GM12873 (cell line): ENCODE results near the gene FBLN5.

Experiments used
- TF ChIP-seq, protein P1 (sequence below): IDR thresholded peaks from 2 replicates; pipeline ENCODE4 v1.5.1; 2012; ENCODE audit warnings: low read depth, mild to moderate bottlenecking, moderate library complexity, low read length, control low read depth; ENCODE audit not compliant: insufficient read depth; ENCODE audit errors: missing control alignments

FBLN5 gene

DNA sequence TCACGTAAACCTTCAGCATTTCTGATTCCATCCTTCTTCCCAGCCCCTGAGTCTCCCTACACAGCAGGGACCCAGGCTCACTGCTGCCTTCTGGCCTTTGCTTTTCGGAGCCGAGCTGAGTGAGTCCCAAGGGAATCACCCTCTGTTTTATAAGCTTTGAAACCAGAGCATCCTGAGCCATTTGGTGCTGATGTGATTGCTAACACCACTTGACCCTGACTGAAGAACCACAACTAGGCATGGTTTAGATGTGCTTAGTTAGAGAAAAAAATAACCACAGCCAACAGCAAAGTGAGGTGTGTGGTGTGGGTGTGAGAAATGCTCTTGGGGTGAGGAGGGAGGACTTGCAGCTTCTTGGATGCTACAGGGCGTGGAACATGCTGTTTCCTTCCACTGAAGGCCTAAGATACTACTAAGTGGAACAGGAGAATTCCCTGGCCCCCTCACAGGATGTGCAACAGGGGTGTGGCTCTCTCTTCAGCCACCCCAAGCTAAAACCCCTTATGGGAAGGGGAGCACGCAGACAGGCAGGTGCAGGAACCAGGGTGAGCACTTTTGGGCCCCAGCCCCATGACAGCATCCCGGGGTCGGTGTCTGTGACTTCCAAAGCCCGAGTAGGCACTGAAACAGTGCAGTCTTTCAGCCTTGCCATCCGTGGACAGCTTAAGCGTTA is 80.0 kb downstream of the FBLN5 start, which contains the start of gene TC2N:
TSS of gene TC2N (minus strand) at position 221 of the 673 bp plus-strand sequence. CDS start 53,767 bp downstream, outside the sequence.
- TF ChIP-seq, protein P1, sequence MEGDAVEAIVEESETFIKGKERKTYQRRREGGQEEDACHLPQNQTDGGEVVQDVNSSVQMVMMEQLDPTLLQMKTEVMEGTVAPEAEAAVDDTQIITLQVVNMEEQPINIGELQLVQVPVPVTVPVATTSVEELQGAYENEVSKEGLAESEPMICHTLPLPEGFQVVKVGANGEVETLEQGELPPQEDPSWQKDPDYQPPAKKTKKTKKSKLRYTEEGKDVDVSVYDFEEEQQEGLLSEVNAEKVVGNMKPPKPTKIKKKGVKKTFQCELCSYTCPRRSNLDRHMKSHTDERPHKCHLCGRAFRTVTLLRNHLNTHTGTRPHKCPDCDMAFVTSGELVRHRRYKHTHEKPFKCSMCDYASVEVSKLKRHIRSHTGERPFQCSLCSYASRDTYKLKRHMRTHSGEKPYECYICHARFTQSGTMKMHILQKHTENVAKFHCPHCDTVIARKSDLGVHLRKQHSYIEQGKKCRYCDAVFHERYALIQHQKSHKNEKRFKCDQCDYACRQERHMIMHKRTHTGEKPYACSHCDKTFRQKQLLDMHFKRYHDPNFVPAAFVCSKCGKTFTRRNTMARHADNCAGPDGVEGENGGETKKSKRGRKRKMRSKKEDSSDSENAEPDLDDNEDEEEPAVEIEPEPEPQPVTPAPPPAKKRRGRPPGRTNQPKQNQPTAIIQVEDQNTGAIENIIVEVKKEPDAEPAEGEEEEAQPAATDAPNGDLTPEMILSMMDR: no peak

DNA sequence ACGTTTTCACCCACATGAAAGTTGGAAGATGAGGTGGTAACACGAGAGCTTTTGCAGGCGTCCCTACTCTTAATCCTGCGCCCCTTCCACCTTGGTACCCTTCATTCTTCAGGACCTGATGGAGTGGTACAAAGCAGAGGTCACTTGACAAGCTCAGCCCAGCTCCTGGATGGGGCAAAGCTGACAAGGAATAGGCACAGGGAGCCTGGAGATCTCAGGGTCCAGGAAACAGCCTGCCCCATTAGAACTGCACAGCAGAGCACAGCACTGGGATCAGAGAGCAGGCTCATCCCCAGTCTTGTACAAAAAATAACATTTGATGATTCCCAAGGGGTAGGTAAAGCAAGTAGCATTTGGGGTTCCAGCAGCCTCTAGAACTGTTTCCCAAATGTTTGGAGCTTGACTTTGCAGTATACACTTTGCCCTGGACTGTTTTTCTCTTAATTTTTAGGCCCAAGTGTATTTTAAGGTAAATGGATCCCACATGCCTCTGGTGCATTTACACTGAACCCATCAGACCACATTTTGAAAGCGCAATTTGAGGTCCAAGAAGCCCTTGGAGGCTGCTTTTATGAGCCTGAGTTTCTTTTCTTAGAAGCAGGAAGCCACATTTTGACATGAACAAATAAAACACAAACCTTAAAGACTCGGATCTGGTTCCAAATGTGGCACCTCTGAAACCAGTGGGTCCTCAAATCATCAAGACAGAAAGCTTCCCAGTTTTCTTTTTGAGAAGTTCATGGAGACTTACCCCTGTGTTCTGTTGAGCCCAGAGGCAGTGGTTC is 80.8 kb downstream of the FBLN5 start:
- TF ChIP-seq, protein P1: no peak

DNA sequence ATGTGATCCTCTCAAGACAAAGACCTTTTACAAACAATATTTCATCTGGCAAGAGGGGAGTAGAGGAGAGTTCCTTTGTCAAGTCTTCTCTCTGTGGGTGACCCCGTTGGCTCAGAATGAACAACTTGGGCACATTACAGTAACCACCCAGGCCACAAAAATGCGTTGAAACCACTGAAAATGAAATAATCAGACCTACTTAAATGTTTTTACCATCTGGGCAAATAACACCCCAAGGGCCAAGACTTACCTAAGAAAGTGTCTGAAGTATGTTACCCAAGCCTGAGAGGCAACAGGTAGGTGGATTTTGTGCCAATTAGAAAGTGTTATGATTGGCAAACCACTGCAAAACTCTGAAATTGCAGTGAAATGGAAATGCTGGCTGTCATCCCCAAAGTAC is 81.4 kb downstream of the FBLN5 start:
- TF ChIP-seq, protein P1: no peak

- TF ChIP-seq, protein P1: no peak
Observed at GRCh38 chr14:91862417-91862816, 85.1 kb downstream of the FBLN5 start.

GRCh38 chr14:91861091-91861490 is 86.4 kb downstream of the FBLN5 start:
- TF ChIP-seq, protein P1: no peak

DNA sequence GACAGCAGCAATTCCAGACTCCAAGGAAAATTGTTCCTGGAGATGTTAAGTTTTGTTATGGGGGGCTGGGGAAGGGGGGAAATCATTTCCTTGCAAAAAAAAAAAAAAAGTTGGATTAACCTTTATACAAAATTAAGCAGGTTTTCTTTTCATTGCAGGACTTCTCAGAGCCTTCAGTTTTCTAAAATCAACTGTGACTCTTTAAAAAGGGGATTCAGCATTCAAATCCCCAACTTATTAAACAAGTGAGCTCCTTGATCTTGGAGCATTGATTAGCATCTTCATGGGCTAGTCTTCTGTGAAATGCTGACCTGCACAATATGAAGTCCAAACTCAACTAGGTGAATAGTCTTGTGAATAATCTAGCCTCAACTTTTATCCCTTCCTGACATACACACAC is 87.3 kb downstream of the FBLN5 start:
- TF ChIP-seq, protein P1: no peak

- TF ChIP-seq, protein P1: no peak
Observed at GRCh38 chr14:91858536-91859275, 88.8 kb downstream of the FBLN5 start.
